Suppressor macrophage treated with lipopolysaccharide for 1 hour (primary cell): ENCODE measurements around the gene MASTL.

Source experiments
- DNase-seq, 3 donors: peaks; one replicate each; pipeline ENCODE4 v3.0.0-alpha.2; 2020 to 2022

The MASTL gene

GRCh38 chr10:27225642-27226257, 70.6 kb downstream of the MASTL start:
- no peak for DNase-seq

- no peak for DNase-seq
Observed at GRCh38 chr10:27230022-27230421, 74.9 kb downstream of the MASTL start.

GRCh38 chr10:27235706-27236105, 80.6 kb downstream of the MASTL start:
- no peak for DNase-seq
